ENCODE measurements around the gene MAPT.
"Not testable (repeated sequence)": the region's sequence is repeated elsewhere in the genome, so short reads cannot be mapped to it uniquely, and the experiment has no call there.

MAPT gene

DNA sequence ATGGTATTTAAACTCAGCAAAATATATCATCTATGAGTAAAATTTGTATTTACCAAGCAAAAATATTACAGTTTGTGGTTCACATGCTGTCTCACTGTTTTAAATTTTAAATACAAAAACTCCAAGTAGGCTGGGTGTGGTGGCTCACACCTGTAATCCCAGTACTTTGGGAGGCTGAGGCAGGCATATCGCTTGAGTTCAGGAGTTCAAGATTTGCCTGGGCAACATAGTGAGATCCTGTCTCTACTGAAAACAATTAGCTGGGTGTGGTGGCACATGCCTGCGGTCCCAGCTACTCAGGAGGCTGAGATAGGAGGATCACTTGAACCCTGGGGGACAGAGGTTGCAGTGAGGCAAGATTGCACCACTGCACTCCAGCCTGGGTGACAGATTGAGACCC is 37.3 kb downstream of the MAPT start:
- DNase-seq: no peak

DNA sequence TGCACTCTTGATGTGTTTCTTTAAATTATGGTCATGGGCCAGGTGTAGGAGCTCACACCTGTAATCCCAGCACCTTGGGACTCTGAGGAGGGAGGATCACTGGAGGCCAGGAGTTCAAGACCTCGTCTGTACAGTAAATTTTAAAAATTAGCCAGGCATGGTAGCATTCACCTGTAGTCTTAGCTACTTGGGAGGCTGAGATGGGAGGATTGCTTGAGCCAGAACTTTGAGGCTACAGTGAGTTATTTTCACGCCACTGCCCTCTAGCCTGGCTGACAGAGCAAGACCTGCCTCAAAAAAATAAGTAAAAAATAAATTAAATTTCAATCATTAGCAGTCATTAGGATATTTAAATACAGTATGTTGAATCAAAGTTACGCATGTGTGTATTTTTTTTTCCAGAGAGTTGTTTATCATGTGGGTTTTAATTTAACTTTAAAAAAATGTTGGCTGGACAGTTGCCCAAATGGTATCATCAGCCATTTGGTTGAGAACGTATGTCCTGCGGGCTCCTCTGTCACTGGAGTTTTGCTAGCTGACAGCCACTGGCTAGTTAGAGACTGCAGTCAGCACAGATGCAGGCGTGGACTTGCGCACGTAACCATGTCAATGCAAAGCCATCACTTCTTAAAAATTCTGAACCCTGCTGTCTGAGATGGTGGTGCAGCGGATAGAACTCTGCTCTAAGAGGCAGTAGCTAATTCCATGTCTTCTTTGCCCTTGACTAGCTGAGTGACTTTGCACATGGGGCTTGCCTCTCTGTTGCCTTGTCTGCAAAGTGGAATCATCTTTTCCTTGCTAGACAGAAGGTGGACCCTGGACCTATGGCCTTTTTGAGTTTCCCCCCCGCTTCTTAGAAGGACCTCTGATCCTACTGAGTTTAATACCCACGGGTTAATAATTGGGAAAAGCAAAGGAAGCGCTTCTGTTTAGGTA is 40.0 kb downstream of the MAPT start:
- no peak for DNase-seq

DNA sequence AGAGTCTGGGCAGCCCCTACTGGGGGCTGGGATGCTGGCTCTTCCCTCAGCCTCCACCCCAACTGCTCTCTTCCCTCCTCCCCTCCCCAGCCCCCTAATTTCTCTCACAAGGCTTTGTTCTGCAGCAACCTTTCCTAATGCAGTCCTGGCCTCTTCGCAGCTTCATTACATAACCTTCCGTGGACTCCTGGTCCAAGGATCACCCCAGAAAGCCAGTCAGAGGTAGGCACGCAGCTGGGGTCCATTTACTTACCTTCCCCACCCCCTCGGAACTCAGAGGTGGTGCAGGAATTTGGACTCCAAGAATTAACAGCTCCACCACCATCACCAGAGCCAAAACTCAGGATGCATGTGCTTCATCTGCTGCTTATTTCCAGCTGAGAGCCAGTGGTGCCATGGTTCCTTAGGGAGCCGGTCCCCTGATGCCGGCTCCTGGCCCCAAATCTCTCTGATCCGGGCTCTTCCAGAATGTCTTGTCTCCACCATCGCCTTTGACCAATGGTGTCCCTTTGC is 40.9 kb downstream of the MAPT start:
- DNase-seq: no peak

DNA sequence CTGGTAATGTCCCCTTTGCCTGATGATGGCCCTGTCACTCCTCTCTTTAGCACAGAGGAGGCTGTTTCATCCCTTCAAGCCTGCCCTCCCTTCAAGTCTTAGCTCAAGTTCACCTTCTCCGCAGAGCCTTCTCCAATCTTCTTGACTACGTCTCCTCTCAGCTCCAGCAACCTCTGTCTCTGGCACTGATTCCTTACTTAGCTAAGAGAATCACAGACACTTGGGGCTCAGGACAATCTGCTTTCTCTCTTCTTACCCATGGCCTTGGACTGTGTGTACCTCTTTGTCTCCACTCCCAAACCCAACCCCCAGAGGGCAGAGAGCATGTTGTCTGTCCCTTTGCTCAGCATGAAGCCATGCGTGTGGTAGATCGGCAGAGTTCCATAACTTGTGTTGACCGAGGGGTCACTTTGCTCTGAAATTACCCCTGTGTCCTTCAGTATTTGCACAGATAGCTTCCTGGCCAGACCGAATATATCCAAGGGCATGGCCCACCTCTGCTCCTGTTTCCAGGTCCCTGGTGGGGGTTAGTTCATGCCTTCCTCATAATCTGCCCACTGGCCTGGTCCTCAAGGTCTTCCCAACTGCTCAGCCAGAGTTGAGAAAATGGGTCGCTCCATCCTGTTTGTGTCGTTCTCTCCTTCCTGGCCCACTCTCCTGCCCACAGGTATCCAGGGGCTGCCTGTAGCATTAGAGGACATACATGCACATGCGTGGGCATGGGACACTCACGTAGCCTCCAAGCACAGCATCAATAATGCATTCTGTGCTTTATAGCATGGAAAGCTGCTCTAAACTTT is 41.6 kb downstream of the MAPT start:
- no peak for DNase-seq

DNA sequence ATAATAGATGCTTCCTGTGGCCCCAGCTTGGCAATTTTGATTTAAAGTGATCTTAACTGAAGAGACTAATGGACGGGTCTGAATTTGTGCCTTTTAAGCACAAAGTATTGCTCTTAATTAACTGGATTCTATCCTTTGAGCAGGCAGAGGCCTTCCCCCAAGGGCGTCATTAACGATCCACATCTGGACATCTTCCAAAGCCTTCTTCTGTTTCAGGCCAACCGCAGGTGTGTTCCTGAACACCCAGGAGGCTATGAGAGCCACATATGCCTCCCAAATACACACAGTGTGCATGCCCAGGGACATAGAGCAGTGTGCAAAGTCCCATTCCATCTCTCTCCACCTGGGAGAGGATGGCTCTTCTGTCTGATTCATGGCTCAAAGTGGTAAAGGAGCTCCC is 42.3 kb downstream of the MAPT start:
- DNase-seq: no peak

DNA sequence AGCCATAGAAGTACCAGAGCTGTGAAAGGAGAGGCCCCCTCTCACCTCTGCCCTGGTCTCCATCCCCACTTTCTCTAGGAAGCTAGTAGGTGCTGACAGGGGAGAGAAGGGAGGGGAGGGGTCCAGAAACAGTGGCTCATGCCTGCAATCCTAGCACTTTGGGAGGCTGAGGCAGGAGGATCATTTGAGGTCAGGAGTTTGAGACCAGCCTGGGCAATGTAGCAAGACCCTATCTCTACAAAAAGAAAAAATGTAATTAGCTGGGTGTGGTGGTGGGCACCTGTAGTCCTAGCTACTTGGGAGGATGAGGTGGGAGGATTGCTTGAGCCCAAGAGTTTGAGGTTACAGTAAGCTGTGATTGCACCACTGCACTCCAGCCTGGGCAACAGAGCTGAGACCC is 42.8 kb downstream of the MAPT start:
- not testable (repeated sequence) for DNase-seq

DNA sequence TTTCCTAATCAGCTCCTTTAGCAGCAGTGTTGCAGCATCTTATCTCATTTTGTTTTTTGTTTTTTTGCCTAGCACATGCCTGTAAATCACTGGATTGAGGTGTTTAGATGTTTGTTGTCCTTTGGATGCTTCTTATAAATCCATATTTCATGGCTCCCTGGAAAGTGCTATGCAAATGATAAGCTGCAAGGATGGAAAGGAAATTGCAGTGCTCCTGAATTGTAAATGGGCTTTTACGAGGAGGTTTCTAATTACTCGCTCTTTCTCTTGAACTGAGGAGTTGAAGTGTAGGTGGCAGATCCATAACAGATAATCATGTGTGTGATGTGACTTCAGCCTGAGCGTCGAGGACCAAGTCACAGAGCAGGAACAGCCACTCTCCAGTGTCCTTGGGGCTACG is 45.0 kb downstream of the MAPT start:
- DNase-seq: no peak

DNA sequence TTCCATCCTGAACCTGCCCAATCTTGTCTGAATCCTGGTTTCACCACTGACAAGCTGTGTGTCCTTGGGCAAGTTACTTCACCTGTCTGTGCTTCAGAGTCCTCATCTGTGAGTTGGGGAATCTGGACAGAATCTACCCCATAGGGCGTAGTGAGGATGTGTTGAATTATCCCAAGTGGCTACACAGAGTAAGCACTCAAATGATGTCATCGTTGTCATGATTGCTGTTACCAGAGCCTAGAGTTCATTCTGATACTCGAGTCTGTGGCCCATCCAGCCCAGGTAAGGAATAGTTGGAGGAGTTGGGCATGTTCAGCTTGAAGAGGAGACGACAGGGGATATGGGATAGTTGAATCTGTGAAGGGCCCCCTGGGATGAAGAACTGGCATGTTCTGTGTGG is 45.9 kb downstream of the MAPT start:
- DNase-seq: no peak

DNA sequence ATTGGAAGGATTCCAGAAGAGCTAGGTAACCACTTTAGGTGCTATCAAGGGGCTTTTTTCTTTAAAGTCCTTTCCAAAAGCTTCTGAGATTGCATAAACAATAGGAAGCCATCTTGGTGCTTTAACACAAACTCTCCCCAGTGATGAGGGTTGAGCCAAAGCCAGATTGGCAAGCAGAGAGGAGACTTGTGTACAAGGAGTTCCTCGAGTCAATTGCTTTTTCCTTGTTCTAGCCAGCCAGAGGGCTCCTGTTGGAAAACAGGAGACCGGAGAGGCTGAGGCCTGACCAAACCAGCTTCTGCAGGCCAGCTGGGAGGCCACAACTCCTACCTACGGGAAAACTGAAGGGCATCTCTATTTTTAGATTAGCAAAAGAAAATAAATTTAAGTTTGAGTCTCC is 46.5 kb downstream of the MAPT start:
- DNase-seq: no peak

DNA sequence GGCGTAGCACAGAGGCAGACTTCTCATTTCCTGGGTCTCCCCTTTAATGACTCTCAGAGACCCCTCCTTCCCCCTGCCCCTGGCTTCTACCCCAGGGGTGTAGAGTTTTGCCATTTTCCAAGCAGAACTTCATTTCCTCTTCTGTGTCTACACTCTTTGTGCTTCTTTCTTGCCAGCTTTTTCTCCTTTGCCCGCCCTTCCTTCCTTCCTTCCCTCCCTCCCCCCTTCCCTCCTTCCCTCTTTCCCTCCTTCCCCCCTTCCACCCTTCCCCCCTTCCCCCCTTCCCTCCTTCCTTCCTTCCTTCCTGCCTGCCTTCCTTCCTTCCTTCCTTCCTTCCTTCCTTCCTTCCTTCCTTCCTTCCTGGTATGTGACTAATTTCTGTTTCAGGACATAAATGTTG is 47.0 kb downstream of the MAPT start:
- DNase-seq: no peak

DNA sequence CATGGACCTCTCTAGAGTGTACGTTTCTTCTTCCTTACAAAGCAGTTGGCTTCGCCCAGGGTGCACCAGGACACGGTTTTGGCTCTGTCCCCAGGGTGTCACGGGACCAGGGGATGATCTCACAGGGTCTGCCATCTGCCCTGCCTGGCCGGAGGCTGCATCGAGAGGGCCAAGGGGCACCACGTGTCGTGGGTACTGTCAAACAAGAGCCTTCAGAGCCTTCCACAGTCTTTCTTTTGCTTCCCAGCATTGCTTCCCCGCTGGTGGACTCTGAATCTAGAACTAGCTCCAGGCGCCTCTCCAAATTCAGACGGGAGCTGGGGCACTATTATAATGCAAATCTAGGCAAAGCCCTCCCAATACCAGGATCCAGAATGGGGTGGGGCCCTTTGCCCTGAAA is 47.9 kb downstream of the MAPT start:
- DNase-seq: no peak

DNA sequence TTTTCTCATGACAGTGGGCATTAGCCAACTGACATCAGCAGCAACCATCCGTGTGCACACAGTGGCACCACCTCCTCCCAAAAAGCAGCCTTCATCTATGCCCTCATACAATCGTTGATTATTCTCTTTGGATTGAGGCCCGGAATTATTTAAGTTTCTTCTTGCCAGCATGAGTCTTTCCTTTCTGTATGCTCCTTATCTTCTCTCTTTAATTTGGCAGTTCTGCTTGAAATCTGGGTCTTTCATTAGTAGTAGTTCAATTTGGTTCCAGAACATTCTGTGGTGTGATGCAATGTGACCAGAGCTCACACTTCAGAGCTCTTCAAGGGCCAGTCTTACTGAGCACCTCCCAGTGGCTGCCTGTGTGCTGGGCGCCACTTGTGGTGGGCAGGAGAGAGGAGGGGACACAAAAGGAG is 52.5 kb downstream of the MAPT start:
- no peak for DNase-seq

DNA sequence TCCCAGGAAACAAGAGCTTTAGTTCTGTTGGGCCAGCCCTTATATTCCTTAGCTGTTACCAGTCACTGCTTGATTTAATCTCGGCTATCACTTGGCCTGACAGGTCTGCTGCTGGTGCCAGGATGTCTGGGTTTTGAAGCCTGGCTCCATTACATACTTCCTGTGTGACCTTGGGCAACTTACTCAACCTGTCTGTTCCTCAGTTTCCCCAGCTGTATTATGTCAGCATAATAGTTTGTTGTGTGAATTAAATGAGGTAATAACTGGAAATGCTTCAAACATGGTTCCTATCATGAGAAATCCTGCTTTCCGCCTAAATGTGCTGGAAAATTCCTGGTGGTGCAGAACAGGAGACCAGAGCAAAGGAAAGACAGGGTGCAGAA is 54.1 kb downstream of the MAPT start:
- DNase-seq: no peak

DNA sequence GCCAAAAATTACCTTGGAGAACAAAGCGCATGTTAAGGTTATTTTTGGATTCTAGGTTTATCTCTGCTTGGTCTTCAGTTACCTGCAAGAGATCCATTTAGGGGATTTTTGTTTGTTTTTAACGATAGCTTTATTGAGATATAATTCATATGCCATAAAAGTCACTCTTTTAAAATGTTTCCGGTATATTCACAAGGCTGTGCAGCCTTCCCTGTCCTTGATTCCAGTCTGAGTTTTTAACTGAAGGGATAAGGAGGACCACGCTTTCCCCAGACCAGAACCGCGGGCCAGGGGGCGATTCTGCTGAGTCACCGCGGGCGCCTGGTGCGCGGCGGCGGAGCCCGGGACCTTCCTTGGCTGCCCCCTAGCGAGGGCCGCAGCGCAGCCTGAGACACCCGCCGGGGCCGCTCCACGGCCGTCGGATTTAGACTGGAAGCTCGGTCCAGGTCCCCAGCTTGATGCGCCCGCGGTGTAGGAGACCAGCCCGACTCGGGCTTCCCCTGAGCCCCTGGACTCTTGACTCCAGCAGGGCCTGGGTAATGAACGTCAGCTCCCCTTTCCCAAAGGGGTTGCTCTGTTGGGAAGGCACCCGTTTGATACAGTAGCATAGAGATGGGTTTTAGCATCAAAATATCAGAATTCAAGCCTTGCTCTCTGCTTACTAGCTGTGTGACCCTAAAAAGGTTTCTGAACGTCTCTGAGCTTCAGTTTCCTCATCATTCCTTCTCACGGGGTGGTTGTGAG is 54.7 kb downstream of the MAPT start:
- DNase-seq: no peak

DNA sequence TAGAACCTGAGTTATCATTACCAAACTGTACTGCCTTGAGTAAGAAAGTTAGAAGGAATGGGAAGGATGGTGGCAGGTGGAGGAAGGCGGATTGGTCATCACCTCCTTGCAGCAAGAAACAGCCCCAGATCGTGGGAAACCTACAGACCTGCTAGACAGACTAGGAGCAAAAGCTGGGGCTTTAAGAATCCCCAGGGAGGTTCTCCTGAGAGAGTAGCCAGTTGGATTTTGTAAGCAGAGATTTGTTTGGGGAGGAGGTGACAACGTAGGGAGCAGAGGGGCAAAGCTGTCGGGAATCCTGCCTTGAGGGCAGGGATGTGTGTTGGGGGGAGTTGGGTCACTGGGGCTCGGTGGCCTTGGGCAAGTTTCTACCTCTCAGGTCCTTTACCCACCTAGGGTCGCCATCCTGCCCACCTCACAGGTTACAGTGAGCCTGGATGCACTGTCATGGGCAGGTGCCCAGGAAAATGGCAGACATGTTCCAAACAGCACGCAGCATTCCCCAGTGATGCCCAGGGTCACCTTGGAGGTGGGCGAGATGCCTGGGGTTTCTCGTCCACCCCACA is 55.5 kb downstream of the MAPT start:
- no peak for DNase-seq

DNA sequence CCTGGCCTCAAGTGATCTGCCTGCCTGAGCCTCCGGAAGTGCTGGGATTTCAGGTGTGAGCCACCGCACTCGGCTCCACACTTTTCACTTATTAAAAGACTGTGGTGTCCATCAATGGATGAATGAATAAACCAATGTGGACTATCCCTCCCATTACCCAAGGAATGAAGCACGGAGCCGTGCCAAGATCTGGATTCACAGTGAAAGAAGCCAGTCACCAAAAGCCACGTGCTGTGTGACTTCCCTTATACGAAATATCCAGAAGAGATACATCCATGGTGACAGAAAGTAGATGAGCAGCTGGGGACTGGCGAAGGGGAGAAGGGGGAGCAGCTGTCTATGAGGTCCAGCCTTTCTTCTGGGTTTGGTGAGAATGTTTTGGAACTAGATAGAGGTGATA is 56.5 kb downstream of the MAPT start:
- no peak for DNase-seq

DNA sequence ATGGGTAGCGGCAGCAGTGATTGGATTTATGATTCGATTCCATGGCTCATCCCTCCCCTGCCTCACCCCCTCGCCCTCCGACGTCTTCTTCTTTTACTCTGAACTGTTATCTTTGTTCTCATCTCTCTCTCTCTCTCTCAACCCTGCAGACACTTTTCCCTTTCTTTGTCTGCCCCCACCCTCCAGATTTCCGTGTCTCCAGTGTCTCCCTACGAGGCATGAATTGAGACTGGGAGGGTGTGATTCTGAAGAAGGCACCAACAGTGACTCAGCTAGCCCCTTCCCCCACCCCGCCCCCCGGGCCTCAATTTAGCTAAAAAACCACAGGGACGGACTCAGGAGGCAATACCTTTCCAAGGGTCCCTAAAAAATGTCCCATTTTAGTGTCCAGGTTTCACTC is 57.0 kb downstream of the MAPT start:
- DNase-seq: no peak

DNA sequence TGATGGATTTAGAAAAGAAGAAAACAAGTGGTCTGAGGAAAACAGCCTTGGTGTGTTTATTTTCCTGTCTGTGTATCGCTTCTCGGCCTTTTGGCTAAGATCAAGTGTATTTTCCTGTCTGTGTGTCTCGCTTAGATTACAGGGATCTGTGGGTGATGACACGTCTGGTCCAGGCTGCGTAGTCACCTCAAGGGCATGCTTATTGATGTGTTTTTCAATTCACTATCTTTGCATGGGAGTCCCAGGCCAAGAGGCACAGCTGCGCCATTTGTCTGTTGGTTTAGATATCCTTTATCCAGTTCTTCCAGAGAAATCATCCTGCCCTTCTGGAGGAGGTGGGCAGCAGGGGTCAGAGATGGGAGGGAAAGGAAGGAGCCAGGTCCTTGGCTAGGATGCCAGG is 57.6 kb downstream of the MAPT start:
- no peak for DNase-seq

DNA sequence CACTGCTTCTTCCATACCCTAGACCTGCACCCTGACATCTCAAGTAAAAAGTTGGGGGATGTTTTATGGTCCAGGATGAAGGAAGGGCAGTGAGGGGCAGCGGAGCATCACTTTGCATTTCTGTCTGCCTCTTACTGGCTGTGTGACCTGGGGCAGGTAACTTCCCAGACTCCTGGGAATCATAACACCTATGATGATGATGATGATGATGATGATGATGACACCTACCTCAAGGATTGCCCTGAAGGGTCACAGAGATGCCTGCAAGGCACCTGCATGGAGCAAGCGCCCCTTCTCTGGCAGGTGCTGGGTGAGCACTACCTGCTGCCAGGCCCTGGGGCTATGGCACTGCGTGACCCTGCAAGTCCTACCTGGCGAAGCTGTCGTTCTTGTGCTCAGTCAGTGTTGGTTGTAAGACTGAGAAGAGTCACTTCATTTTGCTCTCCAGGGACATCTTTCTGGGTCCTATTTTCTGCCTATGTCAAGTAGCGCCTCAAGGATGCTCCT is 58.5 kb downstream of the MAPT start:
- DNase-seq: no peak

DNA sequence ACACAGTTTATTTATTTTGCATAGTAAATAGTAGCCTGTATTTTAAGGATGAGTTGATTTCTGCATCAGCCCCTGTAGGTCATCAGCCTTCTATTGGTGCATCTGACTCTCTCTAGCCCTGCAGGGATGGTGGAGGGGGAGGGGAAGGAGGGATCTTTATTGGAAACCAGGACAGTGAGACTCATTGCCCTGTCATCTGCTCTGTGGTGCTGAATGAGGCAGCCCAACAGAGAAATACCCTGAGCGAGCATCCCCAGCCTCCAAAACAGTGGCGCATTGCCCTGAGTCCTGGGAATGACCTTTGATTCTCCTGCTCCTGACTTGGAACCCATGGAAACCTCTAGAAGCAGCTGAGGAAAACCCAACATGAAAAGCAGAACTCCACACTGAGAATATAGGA is 59.2 kb downstream of the MAPT start:
- DNase-seq: no peak

DNA sequence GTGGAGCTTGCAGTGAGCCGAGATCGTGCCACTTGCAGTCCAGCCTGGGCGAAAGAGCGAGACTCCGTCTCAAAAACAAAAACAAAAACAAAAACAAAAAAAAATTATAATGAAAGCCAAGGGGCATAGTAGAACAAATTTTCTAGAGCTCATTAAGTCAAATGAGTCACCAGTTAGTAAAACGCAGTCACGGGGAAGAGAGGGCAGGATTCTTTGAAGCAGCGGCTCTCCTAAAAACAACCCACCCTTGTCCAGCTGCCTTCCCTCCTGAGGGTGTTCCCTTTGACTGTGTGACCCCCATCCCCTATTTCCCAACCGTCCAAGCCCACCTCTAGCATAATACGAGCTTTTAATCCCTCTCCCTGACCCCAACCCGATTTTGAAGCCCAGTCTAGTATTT is 60.6 kb downstream of the MAPT start:
- no peak for DNase-seq

DNA sequence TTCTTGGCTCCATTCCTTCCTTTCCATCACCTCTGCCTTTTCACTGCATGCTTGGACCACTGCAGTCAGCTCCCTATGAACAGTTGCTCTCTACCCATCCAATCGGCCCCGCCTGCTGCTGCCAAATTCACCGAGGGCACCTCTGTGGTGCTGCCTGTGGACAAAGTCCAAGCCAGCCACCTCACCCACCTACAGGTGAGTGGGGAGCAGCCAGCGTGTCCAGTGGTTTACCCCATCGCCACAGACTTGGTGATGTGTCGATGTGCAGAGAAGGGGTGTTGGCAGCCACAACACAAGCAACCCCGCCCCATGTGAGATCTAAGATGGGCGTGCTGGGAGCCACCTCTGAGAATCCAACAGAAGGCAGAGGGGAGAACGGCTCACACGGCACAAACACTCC is 61.0 kb downstream of the MAPT start:
- DNase-seq: no peak

DNA sequence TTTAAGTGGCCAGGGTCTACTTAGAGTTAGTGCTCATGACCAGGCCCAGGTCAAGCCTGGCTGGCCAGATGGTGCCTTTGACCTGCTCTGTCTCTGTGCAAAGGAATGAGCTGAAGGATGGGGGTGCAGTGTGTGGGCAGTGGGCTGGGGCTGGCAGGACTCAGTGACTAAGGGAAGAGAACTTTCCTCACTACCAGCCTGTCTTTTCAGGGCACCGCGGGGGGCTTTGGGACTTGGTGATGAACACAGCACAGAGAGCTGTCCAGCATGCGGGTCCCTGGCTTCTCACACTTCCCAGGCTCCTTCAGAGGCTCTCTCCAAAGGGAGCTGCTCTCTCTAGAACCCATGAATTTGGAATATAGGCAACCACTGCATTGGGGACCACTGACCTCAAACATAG is 61.7 kb downstream of the MAPT start:
- no peak for DNase-seq
